ENCODE results near the gene CCDC34. TPM values are rescaled to one million over a fixed set of nuclear protein-coding genes. Genes with fewer than 3 reads are reported as not detected.
A peak's percentile ranks its signal among the peaks of the same experiment; 100 is the strongest.

Gene CCDC34
- total and polyA plus RNA-seq, 5 experiments from 2014 or later: 1.8 to 4.7 (median 2.4) TPM

DNA sequence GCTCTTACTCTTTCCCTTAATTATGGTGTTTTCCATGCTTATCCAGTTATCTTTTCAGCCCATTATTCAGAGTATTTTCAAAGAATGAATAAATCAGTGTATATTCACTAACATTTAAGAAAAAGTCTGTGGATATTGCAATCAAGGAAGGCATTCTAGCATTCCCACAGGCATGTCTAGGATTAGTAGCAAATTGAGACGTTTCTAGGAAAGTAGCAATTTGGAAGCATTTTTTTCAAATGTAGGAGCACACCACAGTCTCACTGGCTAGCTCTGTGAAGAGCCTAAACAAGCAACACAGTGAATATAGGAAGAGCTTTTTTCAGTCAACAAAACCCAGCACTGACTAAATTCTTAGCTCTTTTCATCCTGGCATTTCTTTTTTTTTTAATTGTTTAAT is 65.4 kb downstream of the CCDC34 start:
- no peaks in the 10 kb centered on the region for H3K4me1 Mint-ChIP-seq
- peaks cover 0 to 7% (median 5%) of the 10 kb centered on the region in 5 donors for H3K27me3 Mint-ChIP-seq
- DNase-seq: no peak
- POLR2A ChIA-PET: no interaction called here
- H3K4me3 Mint-ChIP-seq: no peak overlapping the region
- H3K36me3 Mint-ChIP-seq: peaks cover 0 to 5% (median 3%) of the 10 kb centered on the region in 3 donors
- H3K9me3 Mint-ChIP-seq: peaks cover 0 to 8% (median 3%) of the 10 kb centered on the region in 9 donors
- no peak for ATAC-seq
- H3K27ac Mint-ChIP-seq: no peak overlapping the region

DNA sequence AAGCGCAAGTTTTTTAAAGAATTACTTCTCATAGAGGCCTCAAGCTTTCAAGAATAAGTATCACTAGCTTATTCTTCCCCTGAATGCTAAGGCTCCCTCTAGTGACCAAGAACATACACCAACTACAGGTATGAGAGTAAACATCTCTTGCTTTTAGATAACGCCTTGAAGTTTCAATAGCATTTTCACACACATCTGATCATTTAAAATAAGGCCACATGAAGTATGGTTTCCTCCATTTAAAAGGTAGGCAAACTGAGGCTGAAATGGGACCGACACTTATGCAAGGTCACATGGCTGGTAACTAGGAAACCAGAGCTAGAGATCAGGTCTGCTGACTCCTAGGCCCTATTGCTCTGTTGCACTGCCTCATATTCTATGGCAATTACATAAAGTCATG is 66.5 kb downstream of the CCDC34 start:
- H3K36me3 Mint-ChIP-seq: peaks cover 0 to 14% (median 3%) of the 10 kb centered on the region in 3 donors
- no peak overlapping the region for H3K4me3 Mint-ChIP-seq
- POLR2A ChIA-PET: no interaction called here
- peaks cover 0 to 9% (median 6%) of the 10 kb centered on the region in 5 donors for H3K27me3 Mint-ChIP-seq
- peaks cover 4 to 17% (median 9%) of the 10 kb centered on the region in 9 donors for H3K9me3 Mint-ChIP-seq
- DNase-seq: no peak
- H3K27ac Mint-ChIP-seq: no peak overlapping the region
- H3K4me1 Mint-ChIP-seq: no peaks in the 10 kb centered on the region
- ATAC-seq: no peak

DNA sequence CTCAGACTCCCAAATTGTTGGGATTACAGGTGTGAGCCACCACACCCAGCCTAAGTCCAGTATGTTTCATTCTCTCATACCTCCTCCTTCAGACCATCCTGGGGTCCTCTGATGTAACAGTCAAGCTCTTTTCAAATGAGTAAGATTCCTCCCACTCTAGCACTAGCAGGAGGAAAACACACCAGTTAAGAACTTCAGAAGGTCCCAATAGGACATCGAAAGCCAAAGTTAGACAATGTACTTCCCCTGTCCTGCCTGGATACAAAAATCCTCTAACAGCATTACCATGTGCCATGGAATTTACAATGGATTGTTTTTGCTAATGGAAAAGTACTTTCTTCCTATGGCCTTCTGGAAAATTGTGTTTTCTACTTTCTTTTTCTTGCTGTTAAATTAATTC is 67.1 kb downstream of the CCDC34 start:
- H3K27me3 Mint-ChIP-seq: peaks cover 0 to 9% (median 6%) of the 10 kb centered on the region in 5 donors
- peaks cover 0 to 19% (median 3%) of the 10 kb centered on the region in 3 donors for H3K36me3 Mint-ChIP-seq
- no peak for ATAC-seq
- no peak overlapping the region for H3K4me3 Mint-ChIP-seq
- H3K9me3 Mint-ChIP-seq: peaks cover 9 to 23% (median 14%) of the 10 kb centered on the region in 9 donors
- no peak overlapping the region for H3K27ac Mint-ChIP-seq
- POLR2A ChIA-PET: no interaction called here
- H3K4me1 Mint-ChIP-seq: no peaks in the 10 kb centered on the region
- DNase-seq: no peak

- DNase-seq: no peak
- H3K27ac Mint-ChIP-seq: no peak overlapping the region
- peaks cover 12 to 34% (median 20%) of the 10 kb centered on the region in 9 donors for H3K9me3 Mint-ChIP-seq
- no peak for ATAC-seq
- POLR2A ChIA-PET: no interaction called here
- peaks cover 0 to 30% (median 3%) of the 10 kb centered on the region in 3 donors for H3K36me3 Mint-ChIP-seq
- H3K4me3 Mint-ChIP-seq: no peak overlapping the region
- H3K4me1 Mint-ChIP-seq: no peaks in the 10 kb centered on the region
- peaks cover 3 to 9% (median 9%) of the 10 kb centered on the region in 5 donors for H3K27me3 Mint-ChIP-seq
These were observed 68.4 kb downstream of the CCDC34 start for GRCh38 chr11:27294654-27295053.

DNA sequence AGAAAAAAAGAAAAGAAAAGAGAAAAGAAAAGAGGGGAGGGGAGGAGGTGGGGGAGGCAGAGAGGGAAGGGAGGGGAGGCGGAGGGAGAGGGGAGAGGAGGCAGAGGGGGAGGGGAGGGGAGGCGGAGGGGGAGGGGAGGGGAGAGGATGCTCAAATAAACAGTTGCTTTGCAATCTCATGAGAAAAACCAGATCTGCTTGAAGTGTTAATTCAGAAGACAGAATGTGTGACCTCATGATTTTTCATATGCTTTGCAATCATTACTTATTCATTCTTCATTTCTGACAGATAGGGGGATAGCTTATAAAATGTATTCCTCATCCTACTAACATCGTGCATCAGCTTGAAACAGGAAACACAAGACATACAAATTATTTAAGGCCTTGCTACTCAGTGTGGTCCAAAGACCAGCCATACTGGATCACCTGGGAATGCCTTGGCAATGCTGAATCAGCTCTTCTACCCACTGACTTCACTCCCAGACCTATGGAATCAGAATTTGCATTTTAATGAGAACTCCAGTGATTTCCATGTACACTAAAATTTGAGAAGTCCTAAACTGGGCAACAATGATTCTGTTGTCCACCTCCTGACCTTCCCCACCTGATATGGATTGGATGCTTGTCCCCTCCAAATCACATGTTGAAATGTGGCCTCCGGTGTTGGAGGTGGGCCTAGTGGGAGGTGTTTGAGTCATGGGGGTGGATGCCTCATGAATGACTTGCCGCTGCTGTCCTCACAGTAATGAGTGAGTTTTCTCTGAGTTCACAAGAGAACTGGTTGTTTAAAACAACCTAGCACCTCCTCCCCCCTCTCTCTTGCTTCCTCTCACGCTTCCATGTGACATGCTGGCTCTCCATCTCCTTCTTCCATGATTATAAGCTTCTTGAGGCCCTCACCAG is 69.2 kb downstream of the CCDC34 start:
- ATAC-seq: no peak
- peaks cover 13 to 37% (median 20%) of the 10 kb centered on the region in 9 donors for H3K9me3 Mint-ChIP-seq
- POLR2A ChIA-PET: no interaction called here
- H3K36me3 Mint-ChIP-seq: peaks cover 0 to 31% (median 3%) of the 10 kb centered on the region in 3 donors
- no peak for DNase-seq
- H3K4me3 Mint-ChIP-seq: no peak overlapping the region
- no peak overlapping the region for H3K27ac Mint-ChIP-seq
- no peaks in the 10 kb centered on the region for H3K4me1 Mint-ChIP-seq
- H3K27me3 Mint-ChIP-seq: peaks cover 4 to 11% (median 9%) of the 10 kb centered on the region in 5 donors

DNA sequence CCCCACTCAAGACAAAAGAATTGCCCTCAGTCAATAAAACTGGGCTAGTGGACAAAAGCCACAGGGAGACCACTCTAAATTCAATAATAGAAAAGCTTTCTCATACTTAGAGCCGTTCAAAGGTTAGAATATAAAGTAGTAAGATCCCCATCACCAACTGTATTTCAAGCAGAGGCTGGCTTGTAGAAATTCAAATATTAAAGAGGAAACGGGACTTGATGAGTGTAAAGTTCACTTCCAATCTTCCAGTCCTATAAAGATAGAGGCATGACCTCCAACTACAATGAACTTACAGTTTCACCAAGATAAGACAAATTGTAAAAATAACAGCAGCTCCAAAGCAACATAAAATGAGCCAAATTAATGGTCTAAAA is 70.4 kb downstream of the CCDC34 start:
- Mint-ChIP-seq H3K27me3 (peaks cover 6 to 13% (median 9%) of the 10 kb centered on the region in 5 donors), H3K4me3 (no peak overlapping the region), H3K27ac (no peak overlapping the region), H3K9me3 (peaks cover 13 to 37% (median 20%) of the 10 kb centered on the region in 9 donors), H3K36me3 (peaks cover 0 to 31% (median 3%) of the 10 kb centered on the region in 3 donors), H3K4me1 (no peaks in the 10 kb centered on the region)
- DNase-seq (no peak), ATAC-seq (no peak)
- POLR2A ChIA-PET: no interaction called here

GRCh38 chr11:27291954-27292636 is 70.9 kb downstream of the CCDC34 start:
- Mint-ChIP-seq H3K36me3 (peaks cover 0 to 31% (median 3%) of the 10 kb centered on the region in 3 donors), H3K4me3 (no peak overlapping the region), H3K4me1 (no peaks in the 10 kb centered on the region), H3K27me3 (peaks cover 6 to 13% (median 9%) of the 10 kb centered on the region in 5 donors), H3K9me3 (peaks cover 13 to 37% (median 20%) of the 10 kb centered on the region in 9 donors), H3K27ac (no peak overlapping the region)
- POLR2A ChIA-PET: no interaction called here
- DNase-seq (no peak), ATAC-seq (no peak)

- no peaks in the 10 kb centered on the region for H3K4me1 Mint-ChIP-seq
- peaks cover 0 to 31% (median 3%) of the 10 kb centered on the region in 3 donors for H3K36me3 Mint-ChIP-seq
- peaks cover 13 to 37% (median 20%) of the 10 kb centered on the region in 9 donors for H3K9me3 Mint-ChIP-seq
- POLR2A ChIA-PET: no interaction called here
- ATAC-seq (no peak), DNase-seq (peak in 1 of 10 donors; percentile 3)
- no peak overlapping the region for H3K27ac Mint-ChIP-seq
- peaks cover 6 to 13% (median 9%) of the 10 kb centered on the region in 5 donors for H3K27me3 Mint-ChIP-seq
- no peak overlapping the region for H3K4me3 Mint-ChIP-seq
These were observed 71.6 kb downstream of the CCDC34 start for GRCh38 chr11:27291302-27291889.

GRCh38 chr11:27290261-27291050 is 72.6 kb downstream of the CCDC34 start:
- Mint-ChIP-seq H3K27me3 (peaks cover 6 to 13% (median 9%) of the 10 kb centered on the region in 5 donors), H3K4me3 (no peak overlapping the region), H3K9me3 (peaks cover 13 to 37% (median 20%) of the 10 kb centered on the region in 9 donors), H3K27ac (no peak overlapping the region), H3K36me3 (peaks cover 0 to 31% (median 3%) of the 10 kb centered on the region in 3 donors), H3K4me1 (no peaks in the 10 kb centered on the region)
- ATAC-seq: no peak
- POLR2A ChIA-PET: no interaction called here
- DNase-seq: no peak

Other genes starting within 250 kb of the CCDC34 start
- 1 to 10 TPM; 1.1 to 1.3 TPM for gene LGR4, start 109.6 kb upstream of the CCDC34 start, total RNA-seq
- under 1 TPM; 0.13 to 0.24 (median 0.13) TPM for gene LGR4, start 109.6 kb upstream of the CCDC34 start, polyA plus RNA-seq
- gene LIN7C, start 143.6 kb upstream of the CCDC34 start, total RNA-seq: 10 to 100 TPM; 32.2 to 33.6 TPM
- gene LIN7C, start 143.6 kb upstream of the CCDC34 start, polyA plus RNA-seq: 10 to 100 TPM; 10.9 to 13.6 (median 13.2) TPM

All from naive thymus-derived CD8-positive, alpha-beta T cell (primary cell).